Renal cortex interstitium (tissue), 11 donors: ENCODE measurements around the gene ABHD14A. TPM values are rescaled to one million over a fixed set of nuclear protein-coding genes. Genes with fewer than 3 reads are reported as not detected.
A peak's percentile ranks its signal among the peaks of the same experiment; 100 is the strongest.

ENCODE experiments used
- DNase-seq, 11 donors: peaks; one replicate each; pipeline ENCODE4 v3.0.0-alpha.2; 2013; ENCODE audit warnings: low read depth in 9 of 11, low spot score in 4 of 11; ENCODE audit errors: extremely low read depth in 1 of 11
- polyA plus RNA-seq, 3 donors: library from polyadenylated mRNA; unstranded; fragments of 120-200 nt; gene quantifications; one replicate each; pipeline ENCODE4 v1.2.1, GENCODE V29; 2013; ENCODE audit not compliant: insufficient read length in 3 of 3

The ABHD14A gene
- polyA plus RNA-seq, 3 donors: 17.7 to 30.2 (median 28.7) TPM

DNA sequence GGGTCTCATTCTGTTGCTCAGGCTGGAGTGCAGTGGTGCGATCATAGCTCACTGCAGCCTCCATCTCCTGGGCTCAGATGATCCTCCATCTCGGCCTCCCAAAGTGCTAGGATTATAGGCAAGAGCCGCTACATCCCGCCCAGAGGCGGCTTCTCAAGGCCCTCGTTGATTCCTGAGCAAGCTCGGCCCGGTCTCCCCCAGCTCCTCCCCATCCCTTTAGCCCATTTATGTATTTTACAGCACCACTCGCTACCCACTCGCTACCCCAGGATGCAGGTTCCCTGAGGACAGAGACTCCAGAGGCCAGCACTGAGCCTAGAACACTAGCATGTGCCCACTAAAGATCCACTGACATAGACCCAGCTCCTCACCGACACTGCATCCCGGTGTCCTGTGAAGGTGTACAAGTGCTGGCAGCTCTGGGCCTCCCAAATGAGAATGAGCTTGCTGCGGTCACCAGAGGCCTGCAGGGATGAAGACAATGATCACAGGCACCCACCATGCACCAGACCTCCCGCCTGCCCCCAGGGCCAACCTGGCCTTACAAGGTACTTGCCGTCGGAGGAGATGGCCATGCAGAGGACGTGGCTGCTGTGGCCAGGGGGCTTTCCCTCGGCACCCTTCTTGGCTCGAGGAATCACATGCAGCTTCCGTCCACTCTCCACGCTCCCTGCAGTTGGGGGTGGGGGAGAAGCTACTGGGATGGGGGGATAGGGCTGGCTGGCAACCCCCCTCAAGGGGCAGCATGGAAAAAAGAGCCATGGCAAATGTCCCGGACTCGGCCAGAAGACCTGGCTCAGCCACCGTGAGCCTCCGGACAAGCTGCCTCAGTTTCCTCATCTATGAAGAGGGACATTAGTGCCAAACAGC, 38.7 kb upstream of the ABHD14A start:
- DNase-seq: no peak

DNA sequence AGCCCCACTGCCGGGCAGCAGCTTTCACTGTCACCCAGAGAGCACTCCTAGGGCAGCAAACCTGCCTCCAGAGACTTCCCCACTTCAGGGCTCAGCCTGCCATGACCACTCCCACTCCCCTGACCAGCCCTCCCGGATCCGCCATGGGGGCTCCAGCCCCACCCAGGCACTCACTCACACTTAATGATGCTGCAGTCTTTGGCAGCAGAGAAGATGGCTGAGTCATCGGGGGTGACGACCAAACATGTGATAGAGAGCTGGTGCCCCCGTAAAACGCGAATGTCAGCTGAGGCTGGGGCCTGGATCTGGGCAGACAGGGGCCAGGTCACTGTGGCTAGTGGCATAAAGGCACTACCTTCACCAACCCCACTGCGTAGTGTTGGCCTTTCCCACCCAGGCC, 37.9 kb upstream of the ABHD14A start:
- DNase-seq: no peak

DNA sequence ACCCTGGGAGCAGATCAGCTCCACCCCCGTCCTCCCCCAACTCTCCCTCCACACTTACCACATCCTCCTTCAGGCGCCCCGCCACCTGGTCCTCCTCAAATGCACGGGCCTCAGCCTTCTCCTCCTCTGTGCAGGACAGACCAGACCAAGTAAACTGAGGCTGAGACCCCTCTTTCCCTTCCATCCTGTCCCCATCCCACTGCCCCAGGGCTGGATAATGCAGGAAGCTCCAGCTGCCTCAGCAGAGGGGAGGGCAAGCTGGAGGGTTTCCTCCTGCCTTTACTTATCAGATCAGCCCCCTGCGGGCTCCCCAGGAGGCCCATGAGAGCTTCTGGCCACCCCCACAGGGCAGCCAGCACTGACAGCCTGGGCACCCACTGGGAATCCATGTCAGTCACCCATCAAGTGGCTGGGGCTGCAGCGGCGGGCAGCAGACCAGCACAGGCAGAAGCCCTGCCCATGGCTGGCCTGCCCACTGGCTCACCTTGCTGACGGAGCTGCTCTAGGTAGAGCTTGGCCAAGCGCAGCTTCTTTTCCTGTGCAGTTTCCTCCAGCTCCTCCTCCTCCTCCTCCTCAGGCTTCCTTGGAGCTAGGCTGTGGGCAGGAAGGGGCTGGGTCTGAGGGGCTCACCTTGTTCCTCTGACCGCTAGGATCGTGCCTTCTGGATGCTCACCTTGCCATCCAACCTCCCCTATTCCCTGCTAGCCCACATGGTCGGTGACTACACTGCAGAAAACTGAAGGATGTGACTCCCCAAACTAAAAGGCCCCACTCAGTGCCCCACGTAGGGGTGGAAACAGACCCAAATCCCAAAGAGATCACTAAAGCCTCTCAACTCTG, 37.0 kb upstream of the ABHD14A start:
- DNase-seq: no peak

DNA sequence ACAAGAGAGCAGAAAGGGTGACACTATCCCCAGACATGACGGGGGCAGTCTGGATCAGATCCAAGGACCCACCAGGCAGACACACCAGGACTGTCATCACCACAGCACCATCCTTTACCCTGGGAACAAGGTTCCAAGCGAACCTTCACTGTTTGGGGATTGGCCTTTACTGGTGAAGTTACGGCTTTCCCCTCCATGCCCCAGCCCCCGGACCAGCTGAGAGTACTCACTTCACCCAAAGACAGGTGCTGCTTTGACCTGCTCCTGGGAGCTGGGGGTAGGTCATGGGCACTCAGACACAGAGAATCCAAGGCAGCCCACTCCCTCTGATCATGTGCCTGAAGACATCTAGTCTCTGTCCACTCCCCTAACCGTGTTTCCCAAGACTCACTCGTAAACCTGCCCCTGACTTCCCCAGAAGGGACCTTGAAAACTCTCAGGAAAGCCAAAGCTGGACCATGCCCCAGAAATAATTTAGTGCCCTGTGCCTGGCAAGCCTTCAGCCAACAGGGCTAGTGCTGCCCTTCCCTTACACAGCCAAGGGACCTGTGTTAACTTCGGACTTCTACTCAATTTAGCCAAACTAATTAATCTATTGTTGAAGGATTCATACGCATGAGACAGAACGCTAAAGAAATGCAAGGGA, 36.0 kb upstream of the ABHD14A start:
- DNase-seq: no peak

DNA sequence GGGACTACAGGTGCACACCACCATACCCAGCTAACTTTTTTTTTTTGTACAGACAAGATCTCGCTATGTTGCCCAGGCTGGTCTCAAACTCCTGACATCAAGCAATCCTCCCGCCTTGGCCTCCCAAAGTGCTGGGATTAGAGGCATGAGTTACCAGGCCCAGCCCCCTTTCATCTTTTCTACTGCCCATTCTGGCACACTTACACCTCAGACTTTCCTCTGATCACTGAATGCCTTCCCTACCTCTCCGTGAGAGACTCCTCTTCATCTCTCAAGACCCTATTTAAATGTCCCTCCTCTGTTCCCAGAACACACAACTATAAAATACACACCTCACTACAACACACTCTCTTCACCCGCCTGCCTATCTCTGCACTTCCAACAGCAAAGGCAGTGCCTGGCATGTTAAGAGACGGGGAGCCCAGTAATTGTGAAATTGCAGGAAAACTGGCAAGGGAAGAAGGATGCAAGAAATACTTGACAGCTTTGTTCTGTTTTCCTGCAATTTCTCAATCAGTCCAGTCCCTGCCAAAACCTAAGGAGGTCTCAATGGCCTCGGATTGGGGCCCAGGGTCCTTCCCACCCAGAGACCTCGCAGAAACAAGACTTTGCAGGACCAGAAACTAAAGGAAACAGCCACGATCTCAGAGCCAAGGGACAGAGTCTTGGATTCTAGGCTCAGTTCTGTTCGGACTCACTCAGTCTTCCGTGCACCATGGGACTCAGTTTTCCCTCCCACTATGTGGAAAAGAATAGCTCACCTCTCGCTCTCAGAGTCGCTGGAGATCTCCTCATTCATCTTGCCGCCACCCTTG, 34.0 kb upstream of the ABHD14A start:
- DNase-seq: no peak

DNA sequence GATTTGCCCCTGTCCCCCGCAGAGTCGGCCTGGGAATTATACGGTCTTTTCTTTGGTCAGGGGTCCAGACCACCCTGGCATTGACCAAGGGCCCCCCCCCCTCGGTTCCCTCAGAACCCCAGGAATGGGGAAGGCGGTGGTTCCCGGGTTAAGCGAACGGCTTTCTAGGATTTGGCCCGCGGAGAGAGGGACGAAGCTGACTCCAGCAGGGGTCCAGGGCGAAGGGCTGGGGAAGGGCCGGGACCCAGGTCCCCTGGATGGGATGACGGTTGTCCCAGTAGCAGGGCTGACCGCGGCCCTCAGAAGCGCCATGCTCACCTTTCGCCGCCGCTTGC, 33.4 kb upstream of the ABHD14A start:
- no peak for DNase-seq

DNA sequence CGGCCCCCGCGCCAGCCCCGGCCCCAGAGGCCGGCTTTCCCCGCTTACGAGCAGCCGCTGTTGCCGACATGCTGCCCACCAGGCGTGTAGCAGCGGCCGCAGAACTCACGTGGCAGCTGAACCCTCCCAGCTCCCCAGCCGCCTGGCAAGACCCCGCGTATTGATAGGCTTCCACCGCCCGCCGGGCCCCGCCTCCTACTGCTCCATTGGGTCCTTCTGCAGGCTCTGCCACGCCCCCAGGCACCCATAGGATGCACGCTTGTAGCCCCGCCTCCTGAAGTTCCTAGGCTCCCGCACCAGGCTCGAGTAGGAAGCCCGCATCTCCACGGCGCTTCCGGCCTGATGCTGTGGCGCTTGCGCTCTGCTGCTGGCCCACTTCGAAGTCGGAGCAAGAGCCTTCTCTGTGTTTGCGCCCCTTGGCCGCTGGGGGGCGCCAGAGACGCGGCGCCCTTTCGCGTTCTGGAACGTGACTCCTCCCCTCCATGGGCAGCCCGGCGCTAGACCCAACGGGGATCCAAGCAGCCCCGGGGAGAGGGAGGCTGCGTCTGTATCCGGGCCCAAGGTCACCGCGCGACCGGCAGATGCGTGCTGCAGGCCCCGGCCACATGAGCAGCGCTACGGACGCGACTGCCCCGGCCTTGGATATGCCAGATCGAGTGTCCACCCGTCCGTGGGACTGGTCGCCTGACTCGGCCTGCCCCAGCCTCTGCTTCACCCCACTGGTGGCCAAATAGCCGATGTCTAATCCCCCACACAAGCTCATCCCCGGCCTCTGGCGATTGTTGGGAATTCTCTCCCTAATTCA, 32.9 kb upstream of the ABHD14A start, which contains the start of the genes PARP3 and RRP9:
PARP3 (plus strand) TSS at position 566 of the 805 bp plus-strand sequence. CDS start 993 bp downstream, outside the sequence.
RRP9 (minus strand) TSS at position 107 of the 805 bp plus-strand sequence; CDS start at position 70, 37 bp downstream.
- DNase-seq: peak; percentile 98 to 100 (median 100)

DNA sequence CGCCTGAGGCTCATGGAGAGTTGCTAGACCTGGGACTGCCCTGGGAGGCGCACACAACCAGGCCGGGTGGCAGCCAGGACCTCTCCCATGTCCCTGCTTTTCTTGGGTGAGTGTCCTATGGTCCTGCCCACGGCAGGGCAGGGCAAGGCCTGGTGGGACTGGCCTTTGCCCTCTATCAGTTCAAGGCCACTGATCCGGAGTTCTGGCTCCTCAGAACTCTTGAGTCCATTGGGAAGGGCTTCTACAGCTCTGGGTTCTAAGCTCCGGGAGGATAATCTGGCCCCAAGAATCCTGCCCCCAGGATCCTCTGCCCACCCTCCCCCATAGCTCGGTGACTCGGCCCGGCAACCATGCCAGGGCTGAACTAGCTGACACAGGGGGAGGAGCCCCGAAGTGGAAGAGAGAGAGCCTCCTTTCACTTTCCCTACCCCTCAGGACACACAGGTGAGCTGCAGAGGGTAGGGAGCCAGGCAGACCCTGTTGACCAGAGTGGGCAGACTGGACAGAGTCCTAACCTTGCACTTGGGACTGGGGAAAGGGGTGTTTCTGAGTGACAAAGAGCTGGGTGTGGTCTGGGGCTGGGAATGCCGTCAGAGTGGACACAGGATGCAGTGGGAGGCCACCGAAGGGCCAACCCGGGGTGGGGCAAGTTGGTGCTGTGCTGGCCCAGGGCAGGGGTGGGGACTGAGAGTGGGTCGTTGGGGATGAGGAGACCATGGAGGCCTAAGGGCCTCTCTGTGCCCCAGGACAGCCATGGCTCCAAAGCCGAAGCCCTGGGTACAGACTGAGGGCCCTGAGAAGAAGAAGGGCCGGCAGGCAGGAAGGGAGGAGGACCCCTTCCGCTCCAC, 32.0 kb upstream of the ABHD14A start:
- DNase-seq: no peak

DNA sequence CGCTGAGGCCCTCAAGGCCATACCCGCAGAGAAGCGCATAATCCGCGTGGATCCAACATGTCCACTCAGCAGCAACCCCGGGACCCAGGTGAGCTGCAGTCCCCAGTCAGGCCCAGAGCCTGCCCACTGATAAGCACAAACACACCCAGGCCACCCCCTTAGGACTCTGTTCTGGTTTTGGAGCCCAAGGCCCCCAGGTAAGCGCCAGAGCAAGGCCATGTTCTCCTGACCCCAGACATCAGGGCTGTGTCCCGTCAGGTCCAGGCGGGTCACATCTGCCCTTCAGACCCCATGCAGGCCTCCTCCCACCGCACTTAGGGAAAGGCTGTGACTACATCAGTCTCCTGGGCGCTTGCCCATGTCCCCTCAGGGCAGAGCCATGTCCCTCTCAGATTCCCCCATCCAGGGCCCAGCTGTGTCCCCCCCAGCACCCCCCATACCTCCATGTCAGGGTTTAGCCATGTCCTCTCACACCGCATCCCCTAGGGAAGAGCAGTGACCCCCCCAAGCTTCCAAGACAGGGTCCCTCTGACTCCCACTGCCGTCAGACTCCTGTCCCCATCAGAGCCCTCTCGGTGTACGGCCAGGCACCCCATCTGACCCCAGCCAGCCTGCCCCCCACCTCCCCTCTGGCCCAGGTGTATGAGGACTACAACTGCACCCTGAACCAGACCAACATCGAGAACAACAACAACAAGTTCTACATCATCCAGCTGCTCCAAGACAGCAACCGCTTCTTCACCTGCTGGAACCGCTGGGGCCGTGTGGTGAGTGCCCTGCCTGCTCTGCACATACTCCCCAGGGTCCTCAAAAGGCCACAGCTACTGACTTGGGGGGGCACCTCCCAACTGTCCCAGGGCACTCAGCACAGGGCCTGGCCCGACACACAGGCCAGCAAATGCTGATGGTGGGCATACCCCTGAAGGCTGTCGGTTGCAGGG, 31.1 kb upstream of the ABHD14A start:
- no peak for DNase-seq

DNA sequence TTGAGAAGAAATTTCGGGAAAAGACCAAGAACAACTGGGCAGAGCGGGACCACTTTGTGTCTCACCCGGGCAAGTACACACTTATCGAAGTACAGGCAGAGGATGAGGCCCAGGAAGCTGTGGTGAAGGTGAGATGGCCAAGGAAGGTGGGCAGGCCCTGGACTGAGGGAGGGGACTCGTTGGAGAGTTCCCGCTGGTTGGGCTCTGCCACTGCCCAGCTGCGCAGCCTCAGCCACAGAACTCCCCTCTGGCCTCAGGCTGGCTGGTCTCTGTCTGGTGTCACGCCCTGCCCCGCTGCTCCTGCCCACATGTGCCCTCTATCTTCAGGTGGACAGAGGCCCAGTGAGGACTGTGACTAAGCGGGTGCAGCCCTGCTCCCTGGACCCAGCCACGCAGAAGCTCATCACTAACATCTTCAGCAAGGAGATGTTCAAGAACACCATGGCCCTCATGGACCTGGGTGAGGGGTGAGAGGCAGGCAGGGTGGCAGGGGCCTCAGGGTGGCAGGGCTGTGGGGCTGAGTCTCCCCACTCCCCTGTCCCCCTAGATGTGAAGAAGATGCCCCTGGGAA, 30.3 kb upstream of the ABHD14A start:
- DNase-seq: no peak

DNA sequence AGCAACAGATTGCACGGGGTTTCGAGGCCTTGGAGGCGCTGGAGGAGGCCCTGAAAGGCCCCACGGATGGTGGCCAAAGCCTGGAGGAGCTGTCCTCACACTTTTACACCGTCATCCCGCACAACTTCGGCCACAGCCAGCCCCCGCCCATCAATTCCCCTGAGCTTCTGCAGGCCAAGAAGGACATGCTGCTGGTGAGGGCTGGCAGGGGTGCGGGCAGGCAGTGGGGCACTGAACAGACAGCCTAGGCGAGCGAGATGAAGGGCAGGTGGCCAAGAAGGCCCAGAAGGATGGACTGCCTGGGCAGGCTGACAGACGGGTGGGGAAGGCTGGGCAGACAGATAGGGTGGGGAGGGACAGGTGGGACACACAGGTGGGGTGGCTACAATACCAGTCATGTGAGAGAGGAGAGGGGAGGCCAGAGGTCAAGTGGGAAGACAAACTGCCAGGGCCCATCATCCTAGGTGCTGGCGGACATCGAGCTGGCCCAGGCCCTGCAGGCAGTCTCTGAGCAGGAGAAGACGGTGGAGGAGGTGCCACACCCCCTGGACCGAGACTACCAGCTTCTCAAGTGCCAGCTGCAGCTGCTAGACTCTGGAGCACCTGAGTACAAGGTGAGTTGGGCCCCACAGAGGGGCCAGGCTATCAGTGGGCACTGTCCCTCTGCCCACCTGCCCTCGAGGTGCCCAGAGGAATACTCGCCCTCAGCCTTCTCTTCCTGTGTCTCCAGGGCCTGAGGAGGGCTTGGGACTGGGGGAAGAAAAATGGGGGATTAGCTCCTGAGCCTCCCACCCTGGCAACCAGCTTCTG, 29.6 kb upstream of the ABHD14A start:
- no peak for DNase-seq

DNA sequence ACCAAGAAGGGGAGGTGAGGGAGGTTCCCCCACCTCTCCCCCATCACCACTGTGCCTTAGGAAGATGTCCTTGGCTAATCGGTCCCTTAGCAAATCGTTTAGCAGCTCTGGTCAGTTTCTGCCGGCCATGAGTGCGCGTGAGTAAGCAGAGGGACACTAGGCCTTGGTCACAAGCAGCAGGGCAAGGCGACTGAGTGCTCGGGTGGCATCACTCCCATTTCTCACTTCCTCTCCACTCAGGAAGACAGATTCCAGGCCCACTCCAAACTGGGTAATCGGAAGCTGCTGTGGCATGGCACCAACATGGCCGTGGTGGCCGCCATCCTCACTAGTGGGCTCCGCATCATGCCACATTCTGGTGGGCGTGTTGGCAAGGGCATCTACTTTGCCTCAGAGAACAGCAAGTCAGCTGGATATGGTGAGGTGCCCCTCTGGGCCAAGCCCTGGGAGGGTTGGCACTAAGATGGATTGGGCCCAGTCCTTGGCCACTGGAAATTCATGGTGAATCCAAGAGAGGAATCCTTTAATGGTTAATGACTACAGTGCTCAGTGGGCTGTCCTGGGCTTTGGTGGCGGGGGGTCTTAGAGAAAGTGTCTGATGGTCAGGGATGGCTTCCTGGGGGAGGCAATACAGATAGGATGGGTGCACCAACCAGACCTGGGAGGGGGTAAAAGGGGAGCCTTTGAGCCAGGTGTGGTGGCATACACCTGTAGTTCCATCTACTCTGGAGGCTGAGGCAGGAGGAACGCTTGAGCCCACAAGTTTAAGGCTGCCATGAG, 28.7 kb upstream of the ABHD14A start:
- DNase-seq: no peak

DNA sequence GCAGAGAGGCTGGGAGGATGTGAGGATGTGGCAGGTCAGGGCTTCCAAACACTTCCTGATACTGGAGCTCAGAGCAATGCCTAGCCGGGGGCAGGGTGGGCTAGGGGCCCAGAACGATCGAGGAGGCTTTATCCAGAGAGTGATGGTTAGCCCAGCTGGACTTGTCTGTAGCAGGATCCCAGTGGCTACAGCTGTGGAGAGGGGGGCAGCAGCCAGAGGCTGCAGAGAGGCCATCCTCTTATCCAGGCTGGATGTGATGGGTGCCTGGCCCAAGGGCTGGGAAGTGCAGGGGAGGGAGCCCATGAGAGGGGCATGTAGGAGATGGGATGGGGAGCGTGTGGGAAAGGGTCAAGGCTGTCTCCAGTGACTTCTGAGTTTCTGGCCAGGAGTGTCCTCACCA, 28.1 kb upstream of the ABHD14A start:
- DNase-seq: no peak

DNA sequence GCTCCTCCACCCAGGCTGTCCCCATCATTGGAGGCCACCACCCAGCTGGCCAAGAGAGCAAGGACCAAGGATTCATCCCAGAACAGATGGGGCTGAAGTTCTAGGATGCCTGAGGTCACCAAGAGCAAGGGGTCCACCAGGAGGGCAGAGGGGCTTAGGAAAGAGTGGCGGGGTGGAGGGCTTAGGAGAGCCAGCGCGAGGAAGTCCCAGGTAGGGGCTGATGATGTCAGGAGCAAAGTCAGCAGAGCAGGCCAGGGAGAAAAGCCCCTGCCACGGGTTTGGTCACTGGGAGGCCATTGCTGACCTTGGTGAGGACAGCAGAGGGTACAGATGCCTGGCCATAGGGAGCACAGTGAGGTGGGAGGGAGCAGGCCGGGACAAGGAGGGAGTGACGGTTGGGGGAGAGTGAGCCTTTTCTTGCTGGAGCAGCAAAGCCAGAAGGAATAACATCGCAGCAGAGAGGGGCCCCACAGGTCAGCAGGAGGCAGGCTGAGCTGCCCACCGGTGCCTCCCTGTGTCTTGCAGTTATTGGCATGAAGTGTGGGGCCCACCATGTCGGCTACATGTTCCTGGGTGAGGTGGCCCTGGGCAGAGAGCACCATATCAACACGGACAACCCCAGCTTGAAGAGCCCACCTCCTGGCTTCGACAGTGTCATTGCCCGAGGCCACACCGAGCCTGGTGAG, 27.5 kb upstream of the ABHD14A start:
- no peak for DNase-seq
